ENCODE data around the gene INSL4. TPM values are rescaled to one million over a fixed set of nuclear protein-coding genes. Genes with fewer than 3 reads are reported as not detected.

Gene INSL4
- total RNA-seq, 4 donors from 2014 or later: not detected

GRCh38 chr9:5278486-5278885 is 47.3 kb downstream of the INSL4 start:
- no peak for TF ChIP-seq CTCF (IDR thresholded peaks at IDR 0.05)
- no peaks in the 10 kb centered on the region for H3K9me3 ChIP-seq
- H3K4me1 ChIP-seq: no peaks in the 10 kb centered on the region
- no peak for DNase-seq
- no peaks in the 10 kb centered on the region for H3K36me3 ChIP-seq
- no peak overlapping the region for H3K4me3 ChIP-seq
- no peak overlapping the region for H3K27ac ChIP-seq
- H3K27me3 ChIP-seq: no peaks in the 10 kb centered on the region

Small RNA genes lying within 50 kb of the gene (small RNA-seq; reads per million reads assigned to genes)
- 0 reads per million in 2 donors for gene AL133547.1

Other genes starting within 250 kb of the INSL4 start
- 10 to 100 TPM; 20.7 to 40.4 (median 22.6) TPM for gene JAK2, start 246.1 kb upstream of the INSL4 start, total RNA-seq
- not detected for gene INSL6, start 45.8 kb upstream of the INSL4 start, total RNA-seq
- 1 to 10 TPM in 1 of 4 donors, not detected in 3; 4.1 TPM for gene RLN2, start 73.3 kb downstream of the INSL4 start, total RNA-seq
- not detected for gene RLN1, start 108.5 kb downstream of the INSL4 start, total RNA-seq
- 10 to 100 TPM in 3 of 4 donors, 1 to 10 TPM in 1; 8.3 to 43.6 (median 33.2) TPM for gene PLGRKT, start 206.5 kb downstream of the INSL4 start, total RNA-seq
- gene CD274, start 219.1 kb downstream of the INSL4 start, total RNA-seq: 1 to 10 TPM; 1.7 to 6.2 (median 3.4) TPM

Measured in Peyer's patch (tissue), 4 donors.